ENCODE measurements around the gene EOMES.
A peak's percentile ranks its signal among the peaks of the same experiment; 100 is the strongest.

EOMES gene

DNA sequence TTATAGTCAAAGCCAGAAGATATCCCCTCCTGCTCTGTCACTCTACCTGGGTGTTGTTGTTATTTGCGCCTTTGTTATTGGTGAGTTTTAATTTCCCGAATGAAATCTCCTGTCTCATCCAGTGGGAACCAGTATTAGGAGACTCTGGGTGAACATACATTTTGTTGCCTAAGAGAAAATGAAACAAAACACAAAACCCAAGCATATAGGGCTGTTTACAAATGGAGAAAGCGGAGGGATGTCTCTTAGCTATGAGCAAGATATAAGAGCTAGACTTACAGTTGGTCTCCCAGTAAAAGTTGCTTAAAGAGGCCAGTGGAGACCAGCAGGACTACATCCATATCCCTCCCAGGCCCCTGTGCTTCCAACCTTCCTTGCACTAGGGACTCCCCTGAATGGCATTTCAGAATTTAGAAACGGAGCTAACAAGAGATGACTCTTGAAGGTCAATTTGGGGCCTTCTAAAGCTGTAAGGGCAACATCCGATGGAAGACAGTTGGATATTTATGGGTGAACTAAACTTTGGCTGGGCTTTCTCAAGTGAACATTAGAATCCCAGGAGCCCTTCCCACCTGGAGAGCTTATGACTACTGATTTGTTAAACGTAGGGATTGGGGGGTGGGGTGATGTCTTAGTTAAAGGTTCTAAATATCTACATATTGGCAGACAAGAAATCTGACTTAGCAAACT, 2.7 kb downstream of the EOMES start:
- DNase-seq, result no peak

DNA sequence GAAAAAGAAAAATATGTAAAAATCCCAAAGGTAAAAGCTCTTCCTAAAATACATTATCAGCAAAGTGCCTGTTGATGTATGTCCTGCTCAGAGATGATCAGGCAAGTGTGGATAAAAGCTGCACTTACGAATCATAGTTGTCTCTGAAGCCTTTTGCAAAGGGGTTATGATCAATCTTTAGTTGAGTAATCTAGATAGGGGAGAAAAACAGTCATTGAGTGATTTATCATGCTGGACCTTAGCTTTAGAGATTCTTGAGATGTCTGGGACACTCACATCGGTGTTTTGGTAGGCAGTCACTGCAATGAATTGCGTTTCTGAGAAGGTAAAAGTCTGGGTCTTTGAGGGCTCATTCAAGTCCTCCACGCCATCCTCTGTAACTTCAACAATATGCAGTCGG, 3.7 kb downstream of the EOMES start:
- no peak for DNase-seq

DNA sequence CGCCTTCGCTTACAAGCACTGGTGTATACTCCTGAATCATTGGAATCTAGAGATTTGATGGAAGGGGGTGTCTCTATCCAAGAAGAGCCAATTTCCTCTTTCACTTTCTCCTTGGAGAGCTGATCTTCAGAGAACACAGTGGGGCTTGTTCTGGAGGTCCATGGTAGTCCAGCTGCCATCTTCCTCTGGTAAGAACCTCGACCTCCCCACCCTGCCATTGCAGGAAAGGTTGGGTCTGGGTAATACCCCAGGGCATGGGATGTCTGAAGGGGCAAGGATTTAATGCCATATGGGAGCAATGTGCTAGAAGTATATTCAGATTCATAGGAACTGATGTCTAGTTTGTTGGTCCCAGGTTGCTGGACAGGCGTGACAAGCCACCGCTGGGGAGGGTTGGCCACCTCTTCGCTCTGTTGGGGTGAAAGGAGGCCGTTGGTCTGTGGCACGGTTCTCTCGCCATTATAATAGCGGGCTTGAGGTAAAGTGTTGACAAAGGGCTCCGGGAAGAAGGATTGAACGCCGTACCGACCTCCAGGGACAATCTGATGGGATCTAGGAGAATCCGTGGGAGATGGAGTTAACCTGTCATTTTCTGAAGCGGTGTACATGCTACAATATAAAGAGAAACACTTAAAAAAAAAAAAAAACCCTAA, 4.8 kb downstream of the EOMES start:
- DNase-seq, result no peak

DNA sequence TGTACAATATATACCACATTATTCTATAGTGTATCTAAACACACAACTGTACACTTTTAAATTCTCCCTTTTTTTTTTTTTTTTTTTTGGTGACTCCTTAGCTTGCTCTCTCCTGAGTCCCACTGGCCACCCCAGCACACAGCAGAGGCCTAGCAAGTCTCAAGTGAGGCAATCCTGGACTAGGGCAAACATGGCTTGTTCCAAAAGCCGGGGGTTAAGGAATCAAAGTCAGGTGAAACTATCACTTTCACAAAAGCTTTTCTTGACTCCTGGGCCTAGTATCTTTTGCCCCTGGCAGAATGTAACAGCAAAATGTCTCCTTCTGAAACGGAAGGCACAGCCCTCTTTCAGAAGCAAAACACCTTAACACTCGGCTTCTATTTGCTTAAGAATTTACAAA, 5.8 kb downstream of the EOMES start:
- DNase-seq, result no peak

DNA sequence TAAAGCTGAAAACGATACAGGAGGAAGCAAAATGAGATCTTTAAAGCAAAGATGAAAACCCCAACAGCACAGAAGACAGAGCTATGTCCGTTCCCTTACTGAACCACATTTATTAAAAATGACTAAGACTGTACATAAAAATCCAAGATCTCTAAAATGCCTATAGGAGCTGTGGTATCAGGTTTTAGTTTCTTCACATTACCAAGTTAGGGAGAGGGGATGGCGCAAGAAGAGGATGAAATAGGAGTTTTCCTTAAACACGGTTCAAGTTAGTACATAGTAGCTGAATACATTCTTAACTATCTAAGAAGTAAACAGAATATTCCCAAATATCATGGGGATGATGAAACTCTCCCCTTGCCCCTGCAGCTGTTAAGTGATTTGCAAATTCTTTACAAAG, 6.3 kb downstream of the EOMES start:
- DNase-seq, result no peak

DNA sequence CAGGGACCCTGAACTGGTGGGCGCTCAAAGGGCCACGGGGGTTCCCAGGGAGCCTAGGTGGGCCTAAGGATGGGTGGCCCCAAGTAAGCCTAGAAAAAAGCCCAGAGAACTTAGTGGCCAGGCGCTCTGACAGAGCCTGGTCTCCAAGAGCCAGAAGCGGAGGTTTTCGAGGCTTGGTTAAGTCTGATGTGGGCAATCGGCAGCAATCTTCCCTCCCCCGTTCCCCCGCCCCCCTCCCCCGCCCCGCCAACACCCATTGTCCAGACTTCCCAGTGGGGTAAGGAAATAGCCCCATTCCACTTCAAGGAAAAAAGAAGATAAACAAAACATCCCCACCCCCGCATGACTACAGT, 6.7 kb downstream of the EOMES start:
- DNase-seq, result no peak

DNA sequence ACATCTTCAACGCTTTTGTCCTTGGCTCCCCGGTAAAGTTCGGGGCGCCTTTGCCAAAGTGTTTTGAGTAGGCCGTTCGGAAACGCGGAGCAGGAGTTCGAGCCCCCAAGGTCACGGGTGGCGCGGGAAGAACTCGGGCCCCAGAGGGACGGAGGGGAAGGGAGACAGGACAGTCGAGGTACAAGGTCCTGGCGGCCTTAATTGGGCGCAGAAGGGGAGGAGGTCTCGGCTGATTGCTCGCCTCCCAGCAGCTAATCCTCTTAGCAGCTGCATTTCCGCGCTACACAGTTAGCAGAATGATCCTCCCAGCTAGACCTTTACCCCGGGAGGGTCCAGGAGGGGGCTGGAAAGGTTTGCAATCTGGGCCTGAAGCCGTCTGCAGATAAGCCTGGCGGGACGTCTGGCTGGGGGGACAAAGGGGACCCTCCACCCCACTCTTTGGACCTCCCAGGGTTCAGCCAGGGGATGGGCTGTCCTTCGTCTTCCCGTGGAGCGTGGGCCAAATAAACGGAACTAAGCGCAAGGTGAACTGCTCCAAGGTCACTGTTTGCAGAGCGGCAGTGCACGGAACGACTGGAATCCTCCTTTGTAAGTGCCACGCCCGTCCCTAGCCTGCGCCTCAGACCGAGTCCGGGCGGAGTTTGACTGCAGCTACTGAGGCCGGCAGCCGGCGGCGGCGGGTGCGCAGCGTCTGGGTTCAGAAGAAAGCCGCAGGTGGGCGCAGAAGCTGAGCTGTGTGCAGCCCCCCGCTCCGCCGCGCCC, 7.2 kb downstream of the EOMES start:
- DNase-seq, result peak; percentile 76

DNA sequence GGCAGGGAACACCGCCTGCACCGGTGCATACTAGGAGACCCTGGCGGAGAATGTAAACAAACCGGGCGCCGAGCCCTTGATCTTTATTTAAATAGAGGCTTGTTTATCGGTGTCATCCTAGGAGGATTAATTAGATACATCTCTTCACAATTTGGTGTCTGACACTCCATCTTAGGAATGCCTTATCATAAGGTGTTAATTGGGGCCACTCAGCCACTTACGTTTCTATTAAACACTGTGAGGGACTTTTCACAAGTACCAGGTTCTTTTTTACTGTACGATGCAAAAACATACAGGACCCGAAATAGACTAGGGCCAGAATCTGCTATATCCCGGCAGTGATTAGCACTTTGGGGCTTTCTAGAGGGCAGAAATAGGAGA, 8.0 kb downstream of the EOMES start:
- no peak for DNase-seq

DNA sequence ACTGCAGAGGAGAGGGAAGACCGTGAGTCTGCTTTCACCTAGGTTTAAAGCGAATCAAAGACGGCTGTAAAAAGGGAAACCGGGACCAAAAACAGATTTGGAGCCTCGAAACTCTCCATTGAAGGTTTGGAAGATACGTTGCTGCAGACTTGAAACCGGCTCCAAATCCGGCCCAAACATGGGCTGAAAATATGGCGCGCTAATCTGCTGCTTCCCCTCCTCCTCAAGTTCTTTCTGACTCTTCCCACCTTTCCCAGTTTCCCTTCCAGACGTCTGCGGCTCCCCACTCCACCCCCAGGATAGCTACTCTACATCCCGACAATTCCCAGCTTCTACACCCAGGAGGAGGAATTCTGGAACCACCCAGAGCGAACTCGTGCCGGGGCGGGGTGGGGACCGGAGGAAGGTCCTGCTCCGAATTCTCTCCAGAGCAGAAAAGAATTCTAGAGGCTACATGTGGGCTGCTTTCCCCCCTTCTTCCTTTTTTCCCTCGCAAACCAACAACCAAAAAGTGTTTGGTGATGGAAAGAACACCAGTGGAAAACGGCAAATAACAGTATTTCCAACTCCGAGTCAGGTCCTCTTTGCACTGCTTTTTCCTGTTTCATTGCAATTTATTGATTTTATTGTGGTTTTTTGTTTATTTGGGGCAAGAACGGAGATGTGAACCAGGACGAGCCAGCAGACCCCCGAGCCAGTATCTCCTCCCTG, 8.5 kb downstream of the EOMES start:
- DNase-seq, result no peak

DNA sequence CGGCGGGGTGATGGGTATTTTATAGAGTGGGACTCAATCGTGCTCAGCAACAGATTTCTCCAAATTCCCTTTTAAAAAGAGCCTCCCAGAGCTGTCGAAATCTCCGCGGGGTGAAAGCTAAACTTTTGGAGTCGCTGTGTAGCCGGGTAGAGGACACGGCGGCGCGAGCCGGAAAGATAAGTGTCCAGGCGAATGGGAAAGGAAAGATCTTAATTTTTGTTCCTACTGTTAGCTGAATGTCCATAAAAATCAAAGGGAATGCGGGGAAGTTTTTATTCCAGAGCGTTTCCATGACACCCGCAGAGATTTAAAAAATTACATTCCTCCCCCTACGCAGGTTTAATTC, 9.1 kb downstream of the EOMES start:
- DNase-seq, result no peak

DNA sequence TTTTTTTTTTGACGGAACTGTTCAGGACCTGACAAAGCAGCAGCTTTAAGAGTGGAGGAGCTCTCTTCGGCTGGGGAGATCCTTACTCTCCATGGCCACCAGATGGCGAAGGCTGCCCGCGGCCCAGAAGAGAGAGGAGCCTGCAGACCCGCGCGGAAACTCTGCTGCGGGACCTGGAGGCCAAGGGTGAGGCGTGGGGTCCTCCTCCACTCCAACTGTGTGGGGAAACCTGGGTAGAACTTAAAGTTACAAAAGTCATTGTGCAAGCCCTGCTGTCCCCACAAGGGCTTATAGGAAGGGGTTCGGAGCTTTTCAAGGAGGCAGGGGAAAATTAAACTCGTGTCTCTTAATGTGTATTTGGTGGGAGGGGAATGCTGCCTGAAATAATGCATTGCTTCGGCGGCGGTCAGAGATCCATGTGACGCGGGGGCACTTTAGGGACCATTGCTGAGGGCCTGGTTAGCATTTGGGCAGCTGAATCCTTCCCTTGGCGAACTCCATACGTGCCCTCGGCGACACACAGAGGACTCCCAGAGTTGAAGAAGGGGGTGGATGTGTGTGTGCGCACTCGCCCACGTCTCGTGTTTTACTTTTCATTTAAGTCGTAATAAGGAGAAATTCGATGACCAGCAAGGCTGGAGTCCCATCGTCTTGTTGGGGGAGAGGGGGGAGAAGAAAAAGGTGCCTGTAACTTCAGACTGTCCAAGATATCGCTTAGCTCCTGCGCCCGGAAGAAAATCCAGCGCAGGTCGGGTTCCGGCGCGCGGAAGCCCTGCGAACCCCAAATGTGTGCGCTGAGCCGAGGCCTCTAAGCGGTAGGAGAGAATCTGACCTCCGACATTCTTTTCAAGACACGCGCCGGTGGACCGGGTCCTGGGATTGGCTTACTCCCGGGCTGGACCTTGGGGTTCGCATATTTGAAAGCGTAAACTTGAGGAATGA, 9.7 kb downstream of the EOMES start:
- peak; percentile 85 for DNase-seq

DNA sequence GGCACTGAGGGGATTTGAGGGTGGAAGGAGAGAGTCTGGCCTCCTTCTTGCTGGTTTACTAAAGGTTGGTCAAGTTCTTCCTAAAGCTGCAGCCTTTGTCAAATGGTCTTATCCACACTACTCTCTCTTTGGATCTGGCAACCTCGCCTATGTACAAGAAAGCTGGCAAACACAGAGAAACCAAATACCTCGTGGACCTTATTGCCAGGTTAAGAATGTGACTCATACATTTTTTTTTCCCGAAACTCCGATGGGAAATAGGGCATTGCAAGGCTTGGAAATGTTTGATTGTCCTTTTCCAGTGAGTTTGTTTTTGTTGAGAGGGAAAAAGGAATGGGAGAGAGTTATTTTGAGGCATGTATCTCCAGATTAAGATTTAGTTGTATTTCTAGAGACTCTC, 13.9 kb downstream of the EOMES start:
- no peak for DNase-seq

DNA sequence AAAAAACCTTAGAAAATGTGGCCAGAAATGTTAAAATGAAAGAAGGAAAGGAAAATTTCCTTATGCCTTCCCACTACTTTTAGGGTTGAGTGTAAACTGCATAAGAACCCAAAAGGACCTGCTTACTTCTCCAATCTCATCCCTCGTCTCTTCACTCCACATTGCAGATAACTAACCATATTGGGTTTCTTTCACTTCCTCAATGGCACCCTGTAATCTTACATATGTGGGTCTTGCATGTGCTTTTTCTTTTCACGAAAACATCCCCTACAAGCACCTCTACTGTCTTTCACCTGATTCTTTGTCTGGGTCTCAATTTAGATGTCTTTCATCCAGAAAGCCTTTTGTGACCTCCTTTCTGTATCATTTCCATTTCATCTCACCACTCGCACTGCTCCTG, 23.1 kb downstream of the EOMES start:
- no peak for DNase-seq

DNA sequence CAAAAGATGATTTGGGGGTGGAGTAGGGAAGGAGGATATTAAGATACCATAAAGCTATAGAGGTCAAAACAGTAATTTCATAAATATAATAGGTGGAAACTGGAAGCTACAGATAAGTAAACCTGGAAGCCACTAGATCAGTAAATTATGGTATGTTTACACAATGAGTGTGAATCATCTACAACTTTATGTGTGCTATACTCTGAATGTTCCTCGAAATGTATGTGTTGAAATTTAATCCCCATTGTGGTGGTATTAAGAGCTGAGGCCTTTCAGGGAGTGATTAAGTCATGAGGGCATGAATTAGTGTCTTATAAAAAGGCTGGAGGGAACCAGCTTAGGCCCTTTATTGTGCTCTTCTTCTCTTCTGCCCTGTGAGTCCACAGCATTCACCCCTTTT, 25.2 kb downstream of the EOMES start:
- DNase-seq, result no peak

DNA sequence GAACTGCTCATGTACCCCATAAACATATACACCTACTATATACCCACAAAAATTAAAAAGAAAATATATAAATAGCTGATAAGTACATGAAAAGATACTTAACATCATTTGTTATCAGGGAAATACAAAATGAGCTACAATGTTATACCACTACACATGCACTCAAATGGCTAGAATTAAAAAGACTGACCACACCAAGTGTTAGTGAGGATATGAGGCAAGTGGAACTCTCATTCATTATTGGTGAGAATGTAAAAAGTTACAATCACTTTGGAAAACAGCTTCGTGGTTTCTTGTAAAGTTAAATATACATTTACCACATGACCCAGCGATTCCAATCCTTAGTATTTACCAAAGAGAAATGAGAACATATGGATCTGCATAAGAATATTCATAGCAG, 26.5 kb downstream of the EOMES start:
- DNase-seq, result no peak

DNA sequence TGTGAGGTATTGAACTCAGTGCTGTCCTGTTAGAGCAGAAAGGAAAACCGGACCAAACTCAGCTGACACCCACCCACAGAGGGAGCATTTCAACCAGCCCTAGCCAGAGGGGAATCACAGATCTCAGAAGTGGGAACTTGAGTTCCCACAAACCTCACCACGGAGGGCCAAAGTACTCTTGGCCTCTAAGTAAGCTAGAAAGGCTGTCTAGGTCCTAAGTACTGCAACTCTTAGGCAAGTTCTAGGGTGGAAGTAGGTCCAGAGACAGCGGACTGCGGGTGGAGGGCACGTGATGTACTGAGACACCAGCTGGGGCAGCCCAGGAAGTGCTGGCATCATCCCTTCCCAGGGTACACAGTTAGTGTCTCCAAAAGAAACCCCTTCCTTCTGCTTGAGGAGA, 34.1 kb downstream of the EOMES start:
- DNase-seq, result no peak

DNA sequence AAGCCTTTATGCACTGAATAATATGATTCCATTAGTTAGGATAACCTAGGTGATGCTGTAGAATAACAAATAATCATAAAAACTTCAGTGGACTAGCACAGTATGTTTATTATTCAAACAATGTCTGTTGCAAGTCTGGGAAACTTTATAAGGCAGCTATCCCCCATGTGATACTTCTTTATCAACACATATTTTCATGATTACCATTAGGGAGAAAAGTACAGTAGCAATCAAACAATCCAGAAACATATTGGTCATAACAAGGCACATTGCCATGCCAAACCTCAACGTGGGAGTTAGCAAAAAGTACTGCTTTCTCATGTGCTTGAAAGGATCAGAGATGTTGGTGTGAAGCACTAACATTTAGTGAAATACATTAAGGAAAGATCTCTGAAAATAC, 35.5 kb downstream of the EOMES start:
- no peak for DNase-seq

DNA sequence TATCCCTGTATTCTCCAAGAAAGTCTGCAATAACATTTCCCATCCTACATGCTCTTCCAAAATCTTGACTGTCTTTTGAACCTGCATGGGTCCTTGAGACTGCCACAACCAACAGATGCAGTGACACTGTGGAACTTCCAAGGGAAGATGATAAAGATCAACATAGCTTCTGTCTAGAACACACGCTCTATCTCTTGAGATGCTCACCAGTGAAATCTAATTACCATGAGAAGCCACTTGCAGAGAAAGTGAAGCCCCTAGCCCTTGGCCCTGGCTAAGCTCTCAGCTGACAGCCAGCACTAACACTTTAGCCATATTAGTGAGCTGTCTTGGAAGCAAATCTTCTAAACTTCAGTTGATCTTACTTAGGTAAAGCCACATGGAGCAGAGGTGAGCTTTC, 36.6 kb downstream of the EOMES start:
- DNase-seq, result no peak

DNA sequence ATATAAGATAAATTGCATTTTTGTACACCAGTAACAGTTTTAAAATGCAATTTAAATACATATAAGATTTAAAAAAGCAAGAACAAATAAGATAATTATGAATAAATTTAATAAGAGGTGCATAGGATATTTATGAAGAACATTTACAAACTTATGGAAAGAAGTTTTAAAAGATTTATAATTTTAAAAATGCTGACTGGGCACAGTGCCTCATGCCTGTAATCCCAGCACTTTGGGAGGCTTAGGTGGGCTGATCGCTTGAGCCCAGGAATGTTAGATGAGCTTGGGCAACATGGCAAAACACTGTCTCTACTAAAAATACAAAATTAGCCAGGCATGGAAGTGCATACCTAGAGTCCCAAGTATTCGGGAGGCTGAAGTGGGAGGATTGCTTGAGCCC, 37.8 kb downstream of the EOMES start:
- no peak for DNase-seq

DNA sequence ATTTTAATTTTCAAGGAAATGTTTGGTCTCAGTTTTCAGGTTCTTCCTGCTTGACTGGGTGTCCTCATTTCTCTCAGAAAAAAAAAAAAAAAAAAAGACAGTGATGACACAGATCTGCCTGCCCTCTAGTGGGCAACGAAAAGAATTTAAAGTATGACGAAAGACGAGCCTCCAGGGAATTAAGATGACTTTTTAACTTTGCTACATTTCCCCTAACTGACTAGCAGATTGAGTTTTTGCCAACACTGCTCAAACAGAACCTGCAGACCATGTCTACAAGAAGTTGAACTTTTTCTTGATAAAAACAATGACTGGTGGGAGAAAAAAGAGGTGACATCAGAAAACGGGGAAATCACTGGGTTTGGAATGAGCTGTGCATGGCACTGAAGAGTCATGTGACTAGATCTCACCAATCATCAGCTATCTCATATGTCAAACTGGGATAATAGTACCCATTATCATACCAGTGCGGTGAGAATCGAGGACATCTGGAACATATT, 40.8 kb downstream of the EOMES start:
- no peak for DNase-seq

DNA sequence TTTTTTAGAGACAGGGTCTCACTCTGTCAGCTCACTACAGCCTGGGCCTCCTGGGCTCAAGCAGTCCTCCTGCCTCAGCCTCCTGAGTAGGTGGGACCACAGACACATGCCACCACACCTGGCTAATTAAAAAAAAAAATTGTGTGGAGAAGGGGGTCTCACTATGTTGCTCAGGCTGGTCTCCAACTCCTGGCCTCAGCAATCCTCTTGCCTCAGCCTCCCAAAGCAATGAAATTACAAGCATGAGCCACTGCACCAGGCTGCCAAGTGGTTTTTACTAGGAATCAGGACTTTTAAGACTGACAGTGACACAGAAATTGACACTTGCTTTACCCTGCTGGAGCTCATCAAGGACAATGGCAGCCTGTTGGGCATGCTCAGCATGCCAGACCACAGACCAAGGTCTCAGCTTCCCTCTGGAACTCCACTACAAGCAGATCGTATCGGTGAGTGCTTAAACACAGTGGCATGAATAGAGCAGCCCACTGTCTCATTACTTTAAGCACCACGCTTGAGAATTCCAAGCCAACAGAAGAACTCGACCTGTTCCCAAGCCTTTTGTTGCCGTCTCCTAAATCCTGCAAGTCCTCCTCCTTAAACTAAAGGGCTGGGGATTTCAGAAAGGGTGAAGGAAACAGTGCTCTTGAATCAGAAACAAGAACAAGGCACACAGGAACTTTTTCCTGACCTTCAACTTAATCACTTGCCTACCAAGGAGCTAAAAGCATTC, 41.4 kb downstream of the EOMES start:
- no peak for DNase-seq

DNA sequence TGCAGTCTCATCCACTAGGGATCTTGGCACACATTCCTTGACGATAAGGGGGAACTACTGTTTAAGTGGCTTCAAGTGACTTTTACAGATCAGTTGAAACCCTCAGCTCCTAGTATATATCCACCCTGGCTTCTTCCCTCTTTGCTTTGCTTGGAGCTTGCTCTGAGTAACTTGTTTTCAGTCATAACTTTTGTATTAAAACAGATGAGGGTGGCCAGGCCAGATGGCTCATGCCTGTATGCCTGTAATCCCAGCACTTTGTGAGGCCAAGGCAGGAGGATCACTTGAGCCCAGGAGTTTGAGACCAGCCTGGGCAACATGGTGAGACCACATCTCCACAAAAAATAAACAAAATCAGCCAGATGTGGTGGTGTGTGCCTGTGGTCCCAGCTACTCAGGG, 42.4 kb downstream of the EOMES start:
- no peak for DNase-seq

All from activated CD8-positive, alpha-beta memory T cell treated with anti-CD3 and anti-CD28 coated beads, Interleukin-2, amount 50 U/mL, for 48 hours (primary cell).